SHP77 treated with DMSO at 0.1 percent for 48 hours (cell line): ENCODE results near the gene NDST1.

Experiments
- DNase-seq: peaks from one replicate; lab custom pipeline; 2025; lab: John Stamatoyannopoulos, UW

Gene NDST1

GRCh38 chr5:150489360-150490295 is 18.3 kb upstream of the NDST1 start:
- DNase-seq, result no peak

DNA sequence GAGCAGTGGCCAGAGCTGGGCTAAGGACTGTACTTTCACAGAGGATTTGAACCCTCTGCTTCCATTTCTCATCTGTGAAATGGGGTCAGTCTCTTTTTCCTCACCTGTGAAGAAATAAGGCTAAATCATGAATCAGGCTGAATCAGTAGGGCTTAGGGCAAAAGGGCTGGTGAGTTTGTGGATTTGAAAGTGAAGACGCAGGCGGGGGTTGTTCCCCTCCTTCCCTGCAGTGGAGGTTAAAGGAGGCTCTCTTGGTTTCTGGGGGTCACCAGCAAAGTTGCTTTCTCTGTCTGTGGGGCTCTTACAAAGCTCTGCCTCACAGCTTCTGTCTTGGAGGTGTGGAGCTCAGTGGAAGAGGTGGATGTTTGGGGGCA is 17.6 kb upstream of the NDST1 start:
- DNase-seq, result no peak

DNA sequence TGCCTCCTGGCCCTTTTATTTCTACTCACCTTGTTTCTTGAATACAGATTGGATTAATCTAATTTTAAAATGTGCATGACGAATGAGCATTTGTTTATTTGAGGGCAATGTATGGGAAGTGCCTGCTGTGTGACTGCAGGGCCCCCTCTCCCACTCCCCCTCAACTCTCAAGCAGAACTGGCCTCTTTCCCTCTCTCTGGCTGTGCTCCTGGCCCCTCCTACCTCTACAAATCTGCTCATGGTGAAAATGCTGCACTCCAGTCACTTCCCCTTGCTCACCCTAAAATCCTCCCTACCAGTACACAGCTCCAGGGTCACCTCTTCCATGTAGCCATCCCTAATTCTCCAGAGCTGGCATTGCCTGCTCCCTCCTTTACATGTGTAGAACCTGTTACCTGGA is 17.2 kb upstream of the NDST1 start:
- DNase-seq, result no peak

- no peak for DNase-seq
Observed at GRCh38 chr5:150491876-150492275, 16.1 kb upstream of the NDST1 start.

GRCh38 chr5:150492621-150493020 is 15.3 kb upstream of the NDST1 start:
- DNase-seq, result no peak

- DNase-seq, result no peak
Observed at GRCh38 chr5:150496098-150496497, 11.8 kb upstream of the NDST1 start.

DNA sequence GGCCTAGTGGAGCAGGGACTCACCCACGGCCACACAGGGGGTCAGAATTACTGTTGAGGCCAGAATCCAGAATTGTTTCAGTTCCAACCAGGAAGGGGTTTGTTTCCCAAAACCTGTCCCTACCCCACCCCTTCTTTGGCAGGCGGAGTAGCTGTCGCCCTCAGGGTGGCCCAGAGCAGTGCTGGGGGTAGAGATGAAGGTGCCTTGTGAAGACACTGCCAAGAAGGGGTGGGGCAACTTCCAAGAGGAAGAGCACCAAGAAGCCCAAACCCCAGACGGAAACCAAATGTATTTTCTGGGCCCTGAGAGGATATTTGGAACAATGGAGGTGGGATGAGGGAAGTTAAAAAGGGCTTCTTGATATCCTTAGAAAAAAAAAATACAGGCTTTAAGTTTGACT is 11.4 kb upstream of the NDST1 start:
- no peak for DNase-seq

GRCh38 chr5:150497274-150497988 is 10.5 kb upstream of the NDST1 start:
- DNase-seq, result no peak

DNA sequence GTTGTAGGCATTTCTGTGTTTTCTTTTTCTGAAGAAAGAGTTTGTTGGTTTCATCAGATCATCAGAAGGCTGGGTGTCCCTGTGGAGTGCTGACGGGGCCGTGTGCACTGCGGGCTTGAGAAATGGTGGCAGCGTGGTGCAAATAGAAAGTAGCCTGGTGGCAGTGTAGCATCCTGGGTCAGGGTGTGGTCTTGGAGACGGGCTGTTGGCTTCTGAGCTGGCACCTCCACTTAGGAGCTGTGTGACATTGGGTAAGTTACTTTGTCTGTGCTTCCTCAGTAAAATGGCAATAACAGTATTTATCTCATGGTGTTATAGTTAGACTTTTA is 10.0 kb upstream of the NDST1 start:
- DNase-seq, result no peak

- DNase-seq, result no peak
Observed at GRCh38 chr5:150498501-150498900, 9.4 kb upstream of the NDST1 start.

DNA sequence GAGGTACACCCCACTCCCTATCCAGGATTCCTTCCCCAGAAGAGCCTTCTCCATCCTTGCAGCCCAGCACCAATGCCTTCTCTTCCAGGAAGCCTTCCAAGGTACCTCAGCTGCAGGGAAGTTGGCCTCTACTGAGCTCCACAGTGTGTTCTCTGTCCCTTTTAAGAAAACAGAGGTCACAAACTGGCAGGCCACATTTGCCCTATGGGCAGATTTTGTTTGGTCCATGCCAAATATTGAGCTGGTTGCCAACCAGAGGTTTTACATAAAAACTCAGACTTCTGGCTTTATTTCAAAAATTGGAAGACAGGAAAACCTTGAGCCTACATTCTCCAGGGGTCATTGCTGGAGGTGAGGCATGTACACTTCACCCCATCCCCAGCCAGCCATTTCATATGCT is 9.0 kb upstream of the NDST1 start:
- no peak for DNase-seq

DNA sequence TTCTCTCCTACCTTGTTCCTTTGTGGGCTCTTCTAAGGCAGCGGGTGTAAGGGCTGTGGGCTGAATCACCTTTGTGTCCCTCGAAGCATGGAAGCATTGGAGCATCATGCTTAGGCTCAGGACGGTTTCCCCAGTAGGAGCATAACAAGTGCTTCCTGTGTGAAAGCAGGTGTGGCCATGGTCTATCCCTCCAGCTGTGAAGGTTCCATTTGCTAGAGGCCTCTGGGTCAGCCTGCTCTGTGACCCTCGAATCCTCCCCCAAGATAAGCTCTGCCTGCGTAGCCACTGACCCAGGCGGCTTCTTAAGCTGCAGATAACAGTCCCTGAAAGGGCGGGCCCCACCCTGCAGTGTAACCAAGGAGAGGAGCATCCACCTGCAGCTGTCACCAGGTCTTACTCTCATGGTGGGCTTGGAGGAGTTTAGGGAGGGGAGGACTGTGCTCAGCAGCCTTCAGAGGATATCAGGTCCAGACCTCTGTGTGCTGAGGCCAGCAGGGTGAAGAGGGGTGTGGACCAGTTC is 8.4 kb upstream of the NDST1 start:
- DNase-seq, result no peak

GRCh38 chr5:150500328-150500841 is 7.5 kb upstream of the NDST1 start:
- no peak for DNase-seq

DNA sequence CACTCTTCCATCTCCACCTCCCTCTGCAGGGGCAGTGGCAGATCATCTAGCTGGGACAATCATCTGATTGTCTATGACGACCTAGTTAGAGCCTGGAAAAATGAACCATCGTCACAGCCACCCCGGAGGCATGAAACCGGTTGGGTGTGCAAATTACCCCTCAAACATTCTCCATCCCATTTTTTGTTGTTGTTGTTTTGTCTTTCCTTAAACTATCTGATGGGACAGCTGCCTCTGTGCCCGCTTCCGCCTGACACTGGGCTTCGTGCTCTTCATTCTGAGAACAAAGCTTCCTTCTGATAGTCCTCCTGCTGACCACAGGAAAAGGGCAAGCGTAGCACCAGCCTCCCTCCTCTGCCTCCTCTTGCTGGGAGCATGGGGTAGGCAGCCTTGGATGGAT is 7.0 kb upstream of the NDST1 start:
- no peak for DNase-seq

DNA sequence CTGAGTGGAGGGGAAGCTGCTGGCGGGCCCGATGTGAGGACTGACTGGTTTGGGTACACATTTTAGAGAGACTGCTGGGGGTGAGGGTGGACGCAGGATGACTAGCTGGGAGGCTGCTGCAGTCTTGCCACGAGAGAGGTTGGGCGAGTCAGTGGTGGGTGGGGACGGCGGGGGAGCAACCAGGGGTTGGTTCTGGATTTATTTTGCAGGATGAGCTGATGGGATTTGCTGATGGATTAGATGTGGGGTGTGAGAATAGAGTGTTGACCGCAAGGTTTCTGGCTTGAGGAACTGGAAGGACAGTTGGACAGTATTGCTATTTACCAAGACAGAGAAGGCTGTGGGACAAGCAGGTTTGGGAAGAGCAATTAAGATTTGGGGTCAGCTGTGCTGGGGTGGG is 5.8 kb upstream of the NDST1 start:
- no peak for DNase-seq

DNA sequence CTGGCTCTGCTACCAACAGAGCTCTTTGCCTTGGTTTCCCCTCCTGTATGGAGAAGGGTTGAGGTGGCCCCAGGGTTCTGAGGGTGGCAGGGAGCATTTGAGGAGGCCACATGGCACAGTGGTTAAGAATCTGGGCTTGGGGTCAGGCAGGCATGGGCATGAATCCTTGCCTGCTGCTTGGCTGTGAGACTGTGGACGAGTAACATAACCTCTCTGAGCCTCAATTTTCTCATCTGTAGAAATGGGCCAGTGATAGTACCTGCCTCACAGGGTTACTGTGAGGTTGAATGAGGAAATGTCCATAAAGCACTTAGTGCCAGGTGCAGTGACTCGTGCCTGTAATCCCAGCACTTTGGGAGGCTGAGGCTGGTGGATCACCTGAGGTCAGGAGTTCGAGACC is 5.1 kb upstream of the NDST1 start:
- DNase-seq, result no peak

DNA sequence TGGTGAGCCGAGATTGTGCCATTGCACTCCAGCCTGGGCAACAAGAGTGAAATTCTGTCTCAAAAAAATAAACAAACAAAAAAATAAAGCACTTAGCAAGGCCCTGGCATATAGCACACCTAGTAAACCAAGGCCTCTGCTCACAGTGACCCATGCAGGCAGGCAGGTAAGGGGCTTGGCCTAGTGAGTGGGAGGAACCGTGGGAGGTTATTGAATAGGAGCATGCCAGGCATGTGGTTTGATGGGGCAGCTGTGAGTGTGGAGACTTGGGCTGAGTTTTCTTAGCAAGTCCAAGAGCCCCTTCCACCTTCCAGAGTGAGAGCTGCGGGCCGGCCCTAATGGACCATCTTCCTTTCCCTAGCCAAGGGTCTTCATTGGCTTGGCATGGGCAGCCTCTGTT is 4.5 kb upstream of the NDST1 start:
- DNase-seq, result no peak

DNA sequence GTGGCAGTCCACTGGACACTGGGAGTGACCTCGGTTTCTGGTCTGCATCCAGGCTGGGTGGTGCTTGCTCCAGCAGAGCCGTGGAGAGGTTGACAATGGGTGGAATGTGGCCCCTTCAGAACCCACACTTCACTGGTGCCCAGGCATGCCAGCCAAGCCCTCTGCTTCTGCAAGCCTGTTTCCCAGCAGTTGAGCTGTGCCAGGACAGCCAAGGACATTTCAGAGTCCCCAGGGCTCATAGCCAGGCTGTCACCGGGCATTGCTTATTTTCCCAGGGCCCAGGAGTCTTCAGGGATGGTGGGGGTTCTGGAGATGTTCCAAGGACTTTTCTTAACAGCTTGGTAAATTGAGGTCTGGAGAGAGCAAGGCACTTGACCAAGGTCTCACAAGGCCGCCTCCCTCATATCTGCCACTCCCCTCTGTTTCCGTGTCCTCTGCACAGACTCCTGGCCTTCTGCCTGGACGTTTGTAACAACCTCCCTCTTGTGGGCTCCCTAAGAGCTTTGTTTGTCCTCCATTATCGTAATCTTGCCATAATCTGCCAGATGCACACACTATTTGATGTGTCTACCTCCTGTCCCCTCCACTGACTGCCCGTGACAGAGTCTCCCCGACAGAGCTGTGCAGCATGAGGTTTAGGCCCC is 3.8 kb upstream of the NDST1 start:
- DNase-seq, result no peak

- DNase-seq, result no peak
Observed at GRCh38 chr5:150505041-150505511, 2.9 kb upstream of the NDST1 start.

GRCh38 chr5:150505816-150506215 is 2.1 kb upstream of the NDST1 start:
- no peak for DNase-seq

- DNase-seq, result no peak
Observed at GRCh38 chr5:150506571-150507473, 1.1 kb upstream of the NDST1 start.

DNA sequence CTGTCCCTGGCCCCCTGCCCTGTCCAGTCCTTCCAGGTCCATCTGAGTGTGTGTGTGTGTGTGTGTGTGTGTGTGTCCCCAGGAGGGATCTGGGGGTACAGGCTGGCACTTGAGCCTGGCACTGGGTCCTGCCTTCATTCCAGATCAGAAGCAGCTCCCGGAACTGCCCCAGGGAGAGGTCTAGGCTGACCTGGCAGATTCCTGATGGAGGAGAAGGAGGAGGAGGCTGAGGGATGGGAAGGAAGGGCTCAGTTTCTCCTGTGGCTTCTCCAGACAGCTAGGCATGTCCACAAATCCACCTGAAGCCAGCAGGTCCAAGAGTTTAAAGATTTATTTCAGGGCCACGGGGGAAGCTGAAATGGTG is 328 bp downstream of the NDST1 start:
- DNase-seq, result no peak
